Measurements from ENCODE around the gene ADAMTS2. TPM values are rescaled to one million over a fixed set of nuclear protein-coding genes. Genes with fewer than 3 reads are reported as not detected.

The ADAMTS2 gene
- total RNA-seq, 4 donors from 2014 or later = 2.3 to 10.6 (median 3.0) TPM

GRCh38 chr5:179150011-179150410 is 195.2 kb downstream of the ADAMTS2 start:
- no peak for DNase-seq (ENCODE audit: low spot score in 2 of 2)
- intact Hi-C loops (cut with DNase I; ENCODE audit: low total_unique reads) = no loop called here
- TF ChIP-seq, protein P1, sequence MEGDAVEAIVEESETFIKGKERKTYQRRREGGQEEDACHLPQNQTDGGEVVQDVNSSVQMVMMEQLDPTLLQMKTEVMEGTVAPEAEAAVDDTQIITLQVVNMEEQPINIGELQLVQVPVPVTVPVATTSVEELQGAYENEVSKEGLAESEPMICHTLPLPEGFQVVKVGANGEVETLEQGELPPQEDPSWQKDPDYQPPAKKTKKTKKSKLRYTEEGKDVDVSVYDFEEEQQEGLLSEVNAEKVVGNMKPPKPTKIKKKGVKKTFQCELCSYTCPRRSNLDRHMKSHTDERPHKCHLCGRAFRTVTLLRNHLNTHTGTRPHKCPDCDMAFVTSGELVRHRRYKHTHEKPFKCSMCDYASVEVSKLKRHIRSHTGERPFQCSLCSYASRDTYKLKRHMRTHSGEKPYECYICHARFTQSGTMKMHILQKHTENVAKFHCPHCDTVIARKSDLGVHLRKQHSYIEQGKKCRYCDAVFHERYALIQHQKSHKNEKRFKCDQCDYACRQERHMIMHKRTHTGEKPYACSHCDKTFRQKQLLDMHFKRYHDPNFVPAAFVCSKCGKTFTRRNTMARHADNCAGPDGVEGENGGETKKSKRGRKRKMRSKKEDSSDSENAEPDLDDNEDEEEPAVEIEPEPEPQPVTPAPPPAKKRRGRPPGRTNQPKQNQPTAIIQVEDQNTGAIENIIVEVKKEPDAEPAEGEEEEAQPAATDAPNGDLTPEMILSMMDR (IDR thresholded peaks at IDR 0.05) = no peak
- TF ChIP-seq POLR2A (IDR thresholded peaks at IDR 0.05) = no peak
- WGBS, 2 donors = 48 to 51% methylated on average over 7 of the region's 7 CpGs
- no peak overlapping the region for H3K4me3 ChIP-seq (ENCODE audit: low read depth, poor library complexity, severe bottlenecking)

DNA sequence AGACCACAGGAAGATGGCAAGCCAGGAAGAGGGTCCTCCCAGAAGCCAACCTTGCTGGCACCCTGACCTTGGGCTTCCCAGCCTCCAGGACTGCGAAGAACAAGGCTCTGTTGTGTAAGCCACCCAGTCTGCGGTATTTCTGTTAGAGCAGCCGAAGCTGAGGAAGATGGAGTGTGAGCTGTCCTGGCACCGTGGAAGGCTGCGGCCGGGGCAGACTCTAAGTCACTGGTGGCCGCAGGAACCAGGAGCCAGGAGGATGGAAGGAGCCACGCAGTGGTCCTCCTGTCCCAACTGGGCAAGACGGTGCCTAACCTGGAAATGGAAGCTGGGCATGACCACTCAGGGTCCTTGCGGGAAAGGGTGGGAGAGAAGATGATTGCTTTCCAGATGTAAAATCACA is 196.0 kb downstream of the ADAMTS2 start:
- no peak for DNase-seq (ENCODE audit: low spot score in 2 of 2)
- H3K4me3 ChIP-seq (ENCODE audit: low read depth, poor library complexity, severe bottlenecking) = no peak overlapping the region
- TF ChIP-seq POLR2A (IDR thresholded peaks at IDR 0.05) = no peak
- TF ChIP-seq, protein P1 (IDR thresholded peaks at IDR 0.05) = no peak
- 93 to 94% methylated on average over 10 of the region's 10 CpGs for WGBS, 2 donors
- intact Hi-C loops (cut with DNase I; ENCODE audit: low total_unique reads) = no loop called here

DNA sequence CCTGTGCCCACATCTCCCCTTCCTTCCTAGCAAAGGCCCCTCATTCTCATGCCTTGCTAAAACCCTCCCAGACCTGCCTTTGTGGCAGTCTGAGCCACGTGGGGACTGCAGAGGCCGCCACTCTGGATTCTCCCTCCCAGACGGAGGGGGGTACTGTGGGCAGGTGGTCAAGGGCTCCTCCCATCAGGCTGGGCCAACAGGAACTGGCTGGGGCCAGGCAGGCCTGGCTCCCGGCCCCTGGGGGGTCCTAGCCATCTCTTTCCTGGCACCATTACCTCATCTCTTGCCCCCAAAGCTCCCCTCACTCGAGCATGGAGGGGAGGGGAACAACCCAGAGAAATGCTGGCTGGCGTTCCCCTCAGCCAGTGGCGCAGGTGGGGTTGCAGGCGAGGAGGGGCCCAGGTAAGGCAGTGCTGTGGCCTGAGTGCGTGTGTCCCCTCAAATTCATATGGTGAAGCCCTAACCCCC is 196.5 kb downstream of the ADAMTS2 start:
- no peak overlapping the region for H3K4me3 ChIP-seq (ENCODE audit: low read depth, poor library complexity, severe bottlenecking)
- DNase-seq (ENCODE audit: low spot score in 2 of 2) = no peak
- TF ChIP-seq, protein P1 (IDR thresholded peaks at IDR 0.05) = no peak
- TF ChIP-seq POLR2A (IDR thresholded peaks at IDR 0.05) = no peak
- 75 to 84% methylated on average over 9 of the region's 9 CpGs for WGBS, 2 donors
- intact Hi-C loops (cut with DNase I; ENCODE audit: low total_unique reads) = no loop called here

GRCh38 chr5:179147991-179148702 is 197.1 kb downstream of the ADAMTS2 start:
- TF ChIP-seq POLR2A (IDR thresholded peaks at IDR 0.05) = no peak
- TF ChIP-seq, protein P1 (IDR thresholded peaks at IDR 0.05) = no peak
- intact Hi-C loops (cut with DNase I; ENCODE audit: low total_unique reads) = no loop called here
- no peak for DNase-seq (ENCODE audit: low spot score in 2 of 2)
- WGBS, 2 donors = 87% methylated on average over 25 of the region's 25 CpGs
- H3K4me3 ChIP-seq (ENCODE audit: low read depth, poor library complexity, severe bottlenecking) = no peak overlapping the region

- no peak for DNase-seq (ENCODE audit: low spot score in 2 of 2)
- no peak for TF ChIP-seq POLR2A (IDR thresholded peaks at IDR 0.05)
- TF ChIP-seq, protein P1 (IDR thresholded peaks at IDR 0.05) = no peak
- WGBS, 2 donors = 91 to 92% methylated on average over 10 of the region's 10 CpGs
- intact Hi-C loops (cut with DNase I; ENCODE audit: low total_unique reads) = no loop called here
- no peak overlapping the region for H3K4me3 ChIP-seq (ENCODE audit: low read depth, poor library complexity, severe bottlenecking)
Measured at GRCh38 chr5:179146277-179146676, 199.0 kb downstream of the ADAMTS2 start.

GRCh38 chr5:179143446-179143845 is 201.8 kb downstream of the ADAMTS2 start:
- intact Hi-C loops (cut with DNase I; ENCODE audit: low total_unique reads) = no loop called here
- TF ChIP-seq, protein P1 (IDR thresholded peaks at IDR 0.05) = no peak
- no peak overlapping the region for H3K4me3 ChIP-seq (ENCODE audit: low read depth, poor library complexity, severe bottlenecking)
- WGBS, 2 donors = 69 to 79% methylated on average over 7 of the region's 7 CpGs
- DNase-seq (ENCODE audit: low spot score in 2 of 2) = no peak

Data from lower leg skin (tissue), 4 donors.